AG04450 (cell line): ENCODE measurements around the gene MRM1. TPM values are rescaled to one million over a fixed set of nuclear protein-coding genes. Genes with fewer than 3 reads are reported as not detected.

Experiments used
- CTCF ChIA-PET: fragments of 300-600, 350-600 bp; formaldehyde crosslinking; extraction: SDS; loops from one replicate; lab custom pipeline; 2022; ENCODE audit warnings: antibody characterized with exemption, inconsistent platforms; lab: Charles Lee
- POLR2A ChIA-PET: fragments of 350-600 bp; formaldehyde crosslinking; extraction: SDS; loops from one replicate; lab custom pipeline; 2021; ENCODE audit warnings: antibody characterized with exemption, inconsistent platforms; lab: Yijun Ruan, JAX
- DNase-seq: peaks from one replicate; pipeline ENCODE4 v3.0.0-alpha.2; 2011; ENCODE audit warnings: low read depth, low spot score
- H3K27ac ChIP-seq: one replicate; pipeline ENCODE4 v1.5.1; 2012; ENCODE audit warnings: low read depth, low read length, control low read depth
- H3K27me3 ChIP-seq: one replicate; pipeline ENCODE4 v1.6.0; 2012; ENCODE audit warnings: low read length; ENCODE audit not compliant: control insufficient read depth, insufficient read depth
- H3K4me3 ChIP-seq: 2 replicates; pipeline ENCODE4 v1.5.1; 2011; ENCODE audit warnings: mild to moderate bottlenecking, low read depth, low read length, control low read depth
- H3K9me3 ChIP-seq: 2 replicates; pipeline ENCODE4 v1.5.1; 2012; ENCODE audit warnings: low read length; ENCODE audit not compliant: control insufficient read depth, insufficient read depth
- polyA plus RNA-seq: library from polyadenylated mRNA; depleted of rRNA; stranded (reverse); fragments of >200 nt; gene quantifications from 2 replicates; pipeline ENCODE4 v1.2.3, GENCODE V29; 2011
- TF ChIP-seq, protein P1 (sequence below): IDR thresholded peaks from 2 replicates; pipeline ENCODE4 v1.5.1; 2011; ENCODE audit warnings: low read depth, low read length, control low read depth, inconsistent platforms

Gene MRM1
- polyA plus RNA-seq, 1 experiment = 2.0 TPM

DNA sequence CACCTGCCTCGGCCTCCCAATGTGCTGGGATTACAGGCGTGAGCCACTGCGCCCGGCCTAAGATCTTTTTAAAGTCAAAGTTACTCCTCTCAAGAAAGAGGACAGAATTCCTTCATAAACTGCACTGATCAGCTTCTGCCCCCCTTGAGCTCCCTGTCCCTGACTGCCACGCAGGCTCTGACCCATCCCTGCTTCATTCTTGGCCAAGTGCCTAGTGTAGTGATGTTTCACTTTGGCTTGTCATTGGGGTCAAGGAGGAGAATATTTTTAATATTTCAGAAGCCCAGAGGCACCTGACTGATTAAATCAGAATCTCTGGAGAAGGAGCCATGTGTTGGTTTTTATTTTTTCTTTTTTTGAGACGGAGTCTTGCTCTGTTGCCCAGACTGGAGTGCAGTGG is 9.1 kb downstream of the MRM1 start:
- CTCF ChIA-PET = interaction anchor here (0.6 to 2.6 kb wide), 4 partner anchors 8 to 962 kb away, joined by 4 to 18 read pairs (median 5); partner anchors contain the start of gene MRM1
- TF ChIP-seq, protein P1, sequence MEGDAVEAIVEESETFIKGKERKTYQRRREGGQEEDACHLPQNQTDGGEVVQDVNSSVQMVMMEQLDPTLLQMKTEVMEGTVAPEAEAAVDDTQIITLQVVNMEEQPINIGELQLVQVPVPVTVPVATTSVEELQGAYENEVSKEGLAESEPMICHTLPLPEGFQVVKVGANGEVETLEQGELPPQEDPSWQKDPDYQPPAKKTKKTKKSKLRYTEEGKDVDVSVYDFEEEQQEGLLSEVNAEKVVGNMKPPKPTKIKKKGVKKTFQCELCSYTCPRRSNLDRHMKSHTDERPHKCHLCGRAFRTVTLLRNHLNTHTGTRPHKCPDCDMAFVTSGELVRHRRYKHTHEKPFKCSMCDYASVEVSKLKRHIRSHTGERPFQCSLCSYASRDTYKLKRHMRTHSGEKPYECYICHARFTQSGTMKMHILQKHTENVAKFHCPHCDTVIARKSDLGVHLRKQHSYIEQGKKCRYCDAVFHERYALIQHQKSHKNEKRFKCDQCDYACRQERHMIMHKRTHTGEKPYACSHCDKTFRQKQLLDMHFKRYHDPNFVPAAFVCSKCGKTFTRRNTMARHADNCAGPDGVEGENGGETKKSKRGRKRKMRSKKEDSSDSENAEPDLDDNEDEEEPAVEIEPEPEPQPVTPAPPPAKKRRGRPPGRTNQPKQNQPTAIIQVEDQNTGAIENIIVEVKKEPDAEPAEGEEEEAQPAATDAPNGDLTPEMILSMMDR = no peak
- POLR2A ChIA-PET = interaction anchor here (0.6 kb wide), 1 partner anchor 541 kb away, joined by 3 read pairs; no protein-coding TSS in a partner anchor
- DNase-seq = no peak
- no peaks in the 10 kb centered on the region for H3K9me3 ChIP-seq
- no peak overlapping the region for H3K27ac ChIP-seq
- H3K4me3 ChIP-seq = no peak overlapping the region
- H3K27me3 ChIP-seq = no peaks in the 10 kb centered on the region

DNA sequence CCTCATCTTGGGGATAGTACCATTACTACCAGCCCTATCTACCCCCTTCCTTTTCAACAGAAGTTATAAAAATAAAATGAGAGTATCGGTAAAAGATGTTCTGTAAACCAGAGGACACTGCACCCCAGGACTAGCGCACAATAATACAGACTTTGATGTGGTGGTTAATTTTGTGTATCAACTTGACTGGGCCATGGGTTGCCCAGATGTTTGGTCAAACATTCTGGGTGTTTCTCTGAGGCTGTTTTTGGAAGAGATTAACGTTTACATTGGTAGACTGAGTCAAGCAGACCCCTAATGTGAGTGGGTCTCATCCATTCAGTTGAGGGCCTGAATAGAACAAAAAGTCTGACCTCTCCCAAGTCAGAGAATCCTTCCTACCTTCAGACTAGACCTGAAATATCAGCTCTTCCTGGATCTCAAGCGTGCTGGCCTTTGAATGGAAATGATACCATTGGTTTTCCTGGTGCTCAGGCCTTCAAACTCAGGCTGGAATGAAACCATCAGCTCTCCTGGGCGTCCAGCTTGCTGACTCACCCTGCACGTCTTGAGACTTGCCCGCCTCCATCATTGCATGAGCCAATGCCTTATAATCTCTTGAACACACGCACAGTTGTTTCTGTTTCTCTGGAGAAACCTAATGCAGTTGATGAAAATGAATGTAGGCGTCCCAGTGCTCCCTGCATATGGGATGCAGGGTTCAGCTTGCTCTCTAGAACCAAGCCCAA is 10.1 kb downstream of the MRM1 start:
- Histone ChIP-seq H3K27me3 (peaks cover 3% of the 10 kb centered on the region), H3K9me3 (no peaks in the 10 kb centered on the region), H3K4me3 (no peak overlapping the region), H3K27ac (peak overlapping the region; percentile 21)
- peak; percentile 37 for DNase-seq
- POLR2A ChIA-PET = no interaction called here
- TF ChIP-seq, protein P1 = no peak
- CTCF ChIA-PET = interaction anchor here (0.9 to 2.6 kb wide), 3 partner anchors 9 to 435 kb away, joined by 3 to 18 read pairs (median 3); partner anchors contain the start of gene MRM1

DNA sequence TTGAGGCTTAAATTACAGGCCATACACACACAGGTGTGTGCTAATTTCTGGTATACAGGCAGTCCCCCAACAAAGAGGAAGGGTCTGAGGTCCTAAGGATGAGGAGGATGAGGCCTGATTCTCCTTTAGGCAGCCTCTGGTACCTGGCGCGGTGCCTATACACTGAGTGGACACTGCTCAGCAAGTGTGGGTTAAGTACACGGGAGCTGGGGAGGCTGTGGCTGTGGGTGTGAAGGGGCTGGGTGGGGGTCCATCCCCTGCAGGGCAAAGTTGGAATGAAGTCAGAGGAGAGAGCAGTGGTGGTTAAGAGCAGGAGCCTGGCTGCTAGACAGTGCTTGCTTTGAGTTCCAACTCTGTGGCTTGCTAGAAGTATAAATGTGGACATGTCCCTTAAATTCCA is 10.9 kb downstream of the MRM1 start:
- H3K27me3 ChIP-seq = peaks cover 3% of the 10 kb centered on the region
- TF ChIP-seq, protein P1 = no peak
- DNase-seq = no peak
- H3K4me3 ChIP-seq = no peak overlapping the region
- no peak overlapping the region for H3K27ac ChIP-seq
- ChIA-PET POLR2A (no interaction called here), CTCF (interaction anchor here (0.7 to 1.2 kb wide), 2 partner anchors 10 to 14 kb away, joined by 3 read pairs; no protein-coding TSS in a partner anchor)
- H3K9me3 ChIP-seq = no peaks in the 10 kb centered on the region

DNA sequence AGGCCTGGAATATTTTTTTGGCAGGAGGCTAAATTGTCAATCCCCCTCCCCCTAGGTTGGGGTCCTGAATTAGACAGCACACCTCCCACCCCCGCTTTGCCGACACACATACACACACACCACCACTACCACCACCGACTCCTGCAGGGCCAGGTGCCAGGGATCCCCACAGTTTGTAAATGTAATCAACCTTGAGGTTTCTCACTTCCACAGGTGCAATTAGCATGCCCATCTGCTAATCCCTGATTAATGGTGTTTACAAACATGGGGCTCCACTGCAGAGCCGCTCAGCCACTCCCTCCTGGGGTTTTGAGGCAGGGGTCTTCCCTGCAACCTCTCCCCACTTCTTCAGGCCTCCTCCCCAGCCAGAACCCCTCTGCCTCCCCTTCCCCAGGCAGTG is 11.8 kb downstream of the MRM1 start:
- POLR2A ChIA-PET = interaction anchor here (0.6 kb wide), 1 partner anchor 57 kb away, joined by 3 read pairs; no protein-coding TSS in a partner anchor

More for the DNA sequence above, 11.8 kb downstream of the MRM1 start:
- TF ChIP-seq, protein P1 = no peak
- H3K9me3 ChIP-seq = no peaks in the 10 kb centered on the region
- peaks cover 3% of the 10 kb centered on the region for H3K27me3 ChIP-seq
- H3K4me3 ChIP-seq = no peak overlapping the region
- no peak overlapping the region for H3K27ac ChIP-seq
- CTCF ChIA-PET = interaction anchor here (1.2 to 2.0 kb wide), 2 partner anchors 10 to 13 kb away, joined by 3 to 9 read pairs; no protein-coding TSS in a partner anchor
- no peak for DNase-seq
